SK-N-SH treated with all-trans-retinoic acid at 6 μM for 48 hours (cell line): Measurements from ENCODE around the gene PRMT2.

Source experiments
- ATAC-seq: fragments of 200-7000 bp; cut with Tn5 transposase; 3 replicates; pipeline ENCODE4 v1.9.1; 2020; ENCODE audit warnings: mild to moderate bottlenecking, moderate library complexity
- ARNTL ChIP-seq: fragments of 450-650 bp; formaldehyde crosslinking; IDR thresholded peaks from 2 replicates; pipeline ENCODE4 v1.5.0; 2020; ENCODE audit warnings: low read depth, mild to moderate bottlenecking, moderate library complexity, borderline replicate concordance
- BACH2 ChIP-seq: fragments of 250-450 bp; sonication (Bioruptor Pico); IDR thresholded peaks from 2 replicates; pipeline ENCODE4 v1.9.0; 2021; ENCODE audit warnings: mild to moderate bottlenecking, borderline replicate concordance
- CSDC2 ChIP-seq: fragments of 250-450 bp; sonication (Bioruptor Pico); IDR thresholded peaks from 2 replicates; pipeline ENCODE4 v1.5.0; 2020; ENCODE audit warnings: mild to moderate bottlenecking, moderate library complexity
- ESRRG ChIP-seq: fragments of 250-450 bp; sonication (Bioruptor Pico); IDR thresholded peaks from 2 replicates; pipeline ENCODE4 v1.6.1; 2021; ENCODE audit warnings: mild to moderate bottlenecking
- GLIS3 ChIP-seq: fragments of 250-450 bp; sonication (Bioruptor Pico); IDR thresholded peaks from 2 replicates; pipeline ENCODE4 v1.5.0; 2020; ENCODE audit warnings: mild to moderate bottlenecking, moderate library complexity
- ISL1 ChIP-seq: fragments of 250-450 bp; sonication (Bioruptor Pico); IDR thresholded peaks from 2 replicates; pipeline ENCODE4 v2.1.2; 2022; ENCODE audit warnings: mild to moderate bottlenecking, moderate library complexity
- OSR1 ChIP-seq: fragments of 250-450 bp; sonication (Bioruptor Pico); IDR thresholded peaks from 2 replicates; pipeline ENCODE4 v1.8.0; 2022; ENCODE audit warnings: moderate library complexity, mild to moderate bottlenecking, inconsistent platforms
- PPARA ChIP-seq: fragments of 250-450 bp; sonication (Bioruptor Pico); IDR thresholded peaks from 2 replicates; pipeline ENCODE4 v1.5.0; 2020; ENCODE audit warnings: mild to moderate bottlenecking, borderline replicate concordance
- RARB ChIP-seq: fragments of 250-450 bp; sonication (Bioruptor Pico); IDR thresholded peaks from 2 replicates; pipeline ENCODE4 v1.8.0; 2021; ENCODE audit warnings: mild to moderate bottlenecking, moderate library complexity
- SNAI2 ChIP-seq: fragments of 250-450 bp; sonication (Bioruptor Pico); IDR thresholded peaks from 2 replicates; pipeline ENCODE4 v1.5.0; 2020; ENCODE audit warnings: mild to moderate bottlenecking, moderate library complexity
- TOX ChIP-seq: fragments of 250-450 bp; sonication (Bioruptor Pico); IDR thresholded peaks from 2 replicates; pipeline ENCODE4 v1.8.0; 2021; ENCODE audit warnings: mild to moderate bottlenecking, moderate library complexity, borderline replicate concordance
- ZC3H10 ChIP-seq: fragments of 250-450 bp; sonication (Bioruptor Pico); IDR thresholded peaks from 2 replicates; pipeline ENCODE4 v1.5.1; 2021; ENCODE audit warnings: mild to moderate bottlenecking, moderate library complexity
- ZFP3 ChIP-seq: fragments of 250-450 bp; sonication (Bioruptor Pico); IDR thresholded peaks from 2 replicates; pipeline ENCODE4 v1.5.0; 2020; ENCODE audit warnings: mild to moderate bottlenecking, moderate library complexity
- ZFP30 ChIP-seq: fragments of 450-650 bp; formaldehyde crosslinking; IDR thresholded peaks from 2 replicates; pipeline ENCODE4 v1.5.0; 2022; ENCODE audit warnings: mild to moderate bottlenecking, moderate library complexity
- ZNF565 ChIP-seq: fragments of 450-650 bp; formaldehyde crosslinking; conservative IDR thresholded peaks from 2 replicates; pipeline ENCODE4 v1.5.0; 2020; ENCODE audit warnings: low read depth, mild to moderate bottlenecking, moderate library complexity
- ZNF70 ChIP-seq: fragments of 450-650 bp; formaldehyde crosslinking; IDR thresholded peaks from 2 replicates; pipeline ENCODE4 v1.5.0; 2020; ENCODE audit warnings: mild to moderate bottlenecking, moderate library complexity
- ZNF8 ChIP-seq: fragments of 450-650 bp; formaldehyde crosslinking; IDR thresholded peaks from 2 replicates; pipeline ENCODE4 v1.5.0; 2020; ENCODE audit warnings: mild to moderate bottlenecking, moderate library complexity
- TF ChIP-seq, protein P1 (sequence below): fragments of 250-450 bp; sonication (Bioruptor Pico); IDR thresholded peaks from 2 replicates; pipeline ENCODE4 v1.8.0; 2020; ENCODE audit warnings: mild to moderate bottlenecking, moderate library complexity, borderline replicate concordance
- TF ChIP-seq, protein P2 (sequence below): fragments of 250-450 bp; sonication (Bioruptor Pico); IDR thresholded peaks from 2 replicates; pipeline ENCODE4 v1.5.1; 2020; ENCODE audit warnings: low read depth, mild to moderate bottlenecking, moderate library complexity
- TF ChIP-seq, protein P3 (sequence below): fragments of 250-450 bp; sonication (Bioruptor Pico); IDR thresholded peaks from 2 replicates; pipeline ENCODE4 v1.5.1; 2021; ENCODE audit warnings: mild to moderate bottlenecking, moderate library complexity
- TF ChIP-seq, protein P4 (sequence below): fragments of 250-450 bp; sonication (Bioruptor Pico); IDR thresholded peaks from 2 replicates; pipeline ENCODE4 v1.5.0; 2020; ENCODE audit warnings: mild to moderate bottlenecking, moderate library complexity
- TF ChIP-seq, protein P5 (sequence below): fragments of 250-450 bp; sonication (Bioruptor Pico); IDR thresholded peaks from 2 replicates; pipeline ENCODE4 v1.8.0; 2021; ENCODE audit warnings: low read depth, mild to moderate bottlenecking, moderate library complexity, borderline replicate concordance

PRMT2 gene

DNA sequence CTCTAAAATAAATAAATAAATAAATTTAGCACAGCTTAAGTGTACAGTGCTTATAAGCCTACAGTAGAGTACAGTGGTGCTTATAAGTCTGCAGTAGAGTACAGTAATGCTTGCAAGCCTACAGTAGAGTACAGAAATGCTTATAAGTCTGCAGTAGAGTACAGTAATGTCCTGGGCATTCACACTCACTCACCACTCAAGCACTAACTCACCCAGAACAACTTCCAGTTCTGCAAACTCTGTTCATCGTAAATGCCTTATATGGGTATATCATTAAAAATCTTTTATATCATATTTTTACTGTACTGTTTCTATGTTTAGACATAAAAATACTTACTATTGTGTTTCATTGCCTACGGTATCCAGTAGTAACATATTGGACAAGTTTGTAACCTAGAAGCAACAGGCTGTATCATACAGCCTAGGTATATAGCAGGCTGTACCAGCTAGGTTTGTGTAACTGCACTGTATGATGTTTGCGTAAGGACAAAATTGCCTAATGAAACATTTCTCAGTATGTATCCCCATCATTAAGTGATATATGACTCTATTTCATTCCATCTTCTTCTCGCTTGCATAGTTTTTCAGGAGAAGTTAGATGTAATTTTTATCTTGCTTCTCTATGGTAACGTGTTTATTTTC is 16.6 kb upstream of the PRMT2 start (continued):
- TF ChIP-seq ARNTL (CRISPR knock-in tag): no peak
- TF ChIP-seq ISL1: no peak
- TF ChIP-seq SNAI2 (CRISPR knock-in tag): no peak
- no peak for TF ChIP-seq OSR1 (CRISPR knock-in tag)
- TF ChIP-seq RARB: no peak
- TF ChIP-seq ZNF8 (CRISPR knock-in tag): no peak
- TF ChIP-seq, protein P1, sequence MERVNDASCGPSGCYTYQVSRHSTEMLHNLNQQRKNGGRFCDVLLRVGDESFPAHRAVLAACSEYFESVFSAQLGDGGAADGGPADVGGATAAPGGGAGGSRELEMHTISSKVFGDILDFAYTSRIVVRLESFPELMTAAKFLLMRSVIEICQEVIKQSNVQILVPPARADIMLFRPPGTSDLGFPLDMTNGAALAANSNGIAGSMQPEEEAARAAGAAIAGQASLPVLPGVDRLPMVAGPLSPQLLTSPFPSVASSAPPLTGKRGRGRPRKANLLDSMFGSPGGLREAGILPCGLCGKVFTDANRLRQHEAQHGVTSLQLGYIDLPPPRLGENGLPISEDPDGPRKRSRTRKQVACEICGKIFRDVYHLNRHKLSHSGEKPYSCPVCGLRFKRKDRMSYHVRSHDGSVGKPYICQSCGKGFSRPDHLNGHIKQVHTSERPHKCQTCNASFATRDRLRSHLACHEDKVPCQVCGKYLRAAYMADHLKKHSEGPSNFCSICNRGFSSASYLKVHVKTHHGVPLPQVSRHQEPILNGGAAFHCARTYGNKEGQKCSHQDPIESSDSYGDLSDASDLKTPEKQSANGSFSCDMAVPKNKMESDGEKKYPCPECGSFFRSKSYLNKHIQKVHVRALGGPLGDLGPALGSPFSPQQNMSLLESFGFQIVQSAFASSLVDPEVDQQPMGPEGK (CRISPR knock-in tag): no peak
- TF ChIP-seq ZFP30 (CRISPR knock-in tag): no peak
- no peak for TF ChIP-seq TOX (CRISPR knock-in tag)

DNA sequence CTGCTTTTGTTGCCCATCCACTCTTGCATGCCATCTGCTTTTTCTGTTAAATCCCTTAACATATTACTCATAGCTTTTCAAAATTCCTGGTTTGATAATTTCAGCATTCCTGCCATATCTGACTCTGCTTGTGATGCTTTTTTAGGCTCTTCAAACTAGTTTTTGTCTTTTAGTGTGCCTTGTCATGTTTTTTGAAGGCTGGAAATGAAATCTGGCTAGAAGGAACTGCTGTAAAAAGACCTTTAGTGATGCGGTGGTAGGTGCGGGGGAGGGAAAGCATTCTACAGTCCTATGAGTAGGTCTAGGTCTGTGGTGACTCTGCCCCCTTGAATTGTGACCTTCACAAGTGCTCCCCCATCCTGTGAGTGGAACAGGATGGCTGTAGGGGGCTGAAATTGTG is 15.6 kb upstream of the PRMT2 start:
- no peak for TF ChIP-seq RARB
- TF ChIP-seq PPARA (CRISPR knock-in tag): no peak
- TF ChIP-seq GLIS3: no peak
- TF ChIP-seq ZNF8 (CRISPR knock-in tag): no peak
- TF ChIP-seq BACH2: no peak
- TF ChIP-seq ZFP30 (CRISPR knock-in tag): no peak
- TF ChIP-seq, protein P2, sequence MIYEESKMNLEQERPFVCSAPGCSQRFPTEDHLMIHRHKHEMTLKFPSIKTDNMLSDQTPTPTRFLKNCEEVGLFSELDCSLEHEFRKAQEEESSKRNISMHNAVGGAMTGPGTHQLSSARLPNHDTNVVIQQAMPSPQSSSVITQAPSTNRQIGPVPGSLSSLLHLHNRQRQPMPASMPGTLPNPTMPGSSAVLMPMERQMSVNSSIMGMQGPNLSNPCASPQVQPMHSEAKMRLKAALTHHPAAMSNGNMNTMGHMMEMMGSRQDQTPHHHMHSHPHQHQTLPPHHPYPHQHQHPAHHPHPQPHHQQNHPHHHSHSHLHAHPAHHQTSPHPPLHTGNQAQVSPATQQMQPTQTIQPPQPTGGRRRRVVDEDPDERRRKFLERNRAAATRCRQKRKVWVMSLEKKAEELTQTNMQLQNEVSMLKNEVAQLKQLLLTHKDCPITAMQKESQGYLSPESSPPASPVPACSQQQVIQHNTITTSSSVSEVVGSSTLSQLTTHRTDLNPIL (CRISPR knock-in tag): no peak
- TF ChIP-seq ESRRG (CRISPR knock-in tag): no peak
- TF ChIP-seq OSR1 (CRISPR knock-in tag): no peak
- TF ChIP-seq CSDC2 (CRISPR knock-in tag): no peak
- TF ChIP-seq ZFP3 (CRISPR knock-in tag): no peak
- TF ChIP-seq, protein P3, sequence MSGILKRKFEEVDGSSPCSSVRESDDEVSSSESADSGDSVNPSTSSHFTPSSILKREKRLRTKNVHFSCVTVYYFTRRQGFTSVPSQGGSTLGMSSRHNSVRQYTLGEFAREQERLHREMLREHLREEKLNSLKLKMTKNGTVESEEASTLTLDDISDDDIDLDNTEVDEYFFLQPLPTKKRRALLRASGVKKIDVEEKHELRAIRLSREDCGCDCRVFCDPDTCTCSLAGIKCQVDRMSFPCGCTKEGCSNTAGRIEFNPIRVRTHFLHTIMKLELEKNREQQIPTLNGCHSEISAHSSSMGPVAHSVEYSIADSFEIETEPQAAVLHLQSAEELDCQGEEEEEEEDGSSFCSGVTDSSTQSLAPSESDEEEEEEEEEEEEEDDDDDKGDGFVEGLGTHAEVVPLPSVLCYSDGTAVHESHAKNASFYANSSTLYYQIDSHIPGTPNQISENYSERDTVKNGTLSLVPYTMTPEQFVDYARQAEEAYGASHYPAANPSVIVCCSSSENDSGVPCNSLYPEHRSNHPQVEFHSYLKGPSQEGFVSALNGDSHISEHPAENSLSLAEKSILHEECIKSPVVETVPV (CRISPR knock-in tag): no peak
- no peak for TF ChIP-seq SNAI2 (CRISPR knock-in tag)
- no peak for TF ChIP-seq ZC3H10
- TF ChIP-seq, all 23 proteins: peak for 0
- no peak for ATAC-seq

DNA sequence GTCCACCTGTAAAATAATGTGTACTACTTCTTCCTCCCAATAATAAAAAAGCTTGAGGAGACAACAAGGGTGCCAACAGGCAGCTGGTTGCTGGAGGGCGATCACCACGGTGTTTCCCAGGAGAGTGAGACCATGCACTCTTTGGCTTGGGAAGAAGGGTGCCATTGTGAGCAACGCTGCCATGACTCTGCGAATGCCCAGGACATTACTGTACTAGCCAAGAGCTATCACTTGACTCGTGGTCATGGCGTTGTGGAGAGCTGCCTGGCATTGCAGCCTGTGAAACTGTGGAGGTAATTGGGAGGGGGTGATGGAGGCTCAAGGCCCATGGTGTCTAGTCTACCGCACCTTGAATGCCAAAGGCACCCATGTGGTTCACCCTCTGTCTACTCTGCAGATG is 14.6 kb upstream of the PRMT2 start:
- ATAC-seq: no peak
- TF ChIP-seq, protein P1 (CRISPR knock-in tag): no peak
- TF ChIP-seq ZFP30 (CRISPR knock-in tag): no peak
- TF ChIP-seq ISL1: no peak
- no peak for TF ChIP-seq ZNF565 (CRISPR knock-in tag)

DNA sequence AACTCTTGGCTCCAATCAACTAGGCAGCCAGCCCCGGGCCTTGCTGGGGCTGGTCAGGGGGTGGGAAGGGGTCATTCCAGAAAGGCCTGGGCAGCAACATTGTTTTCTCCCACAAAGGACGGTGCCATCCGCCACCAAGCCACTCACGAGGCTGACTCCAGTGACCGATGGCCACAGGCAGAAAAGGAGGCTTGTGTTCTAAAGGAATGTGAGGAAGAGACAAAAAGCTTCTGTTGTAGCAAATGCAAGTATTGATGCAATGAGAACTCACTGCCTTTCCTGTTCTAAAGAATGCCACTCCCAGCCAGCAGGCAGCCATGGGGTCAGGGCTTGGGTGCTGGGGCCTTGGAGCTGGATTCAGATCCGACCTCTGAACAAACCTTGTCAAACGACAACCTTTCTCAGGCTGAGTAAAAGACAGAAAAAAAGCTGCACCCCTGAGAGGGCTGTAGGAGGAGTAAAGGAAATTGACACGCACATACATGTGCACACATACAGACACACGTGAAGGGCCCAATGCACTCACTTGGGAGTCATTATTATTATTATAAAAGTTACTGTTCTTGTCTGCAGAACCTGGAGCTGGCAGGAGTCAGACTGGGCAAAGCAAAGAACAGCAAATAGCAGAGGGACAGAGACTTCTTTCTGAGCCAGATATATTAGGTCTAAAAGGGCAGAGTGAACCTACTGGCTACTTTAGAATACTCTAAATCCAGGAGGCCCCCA is 13.9 kb upstream of the PRMT2 start:
- ATAC-seq: no peak
- TF ChIP-seq, protein P4, sequence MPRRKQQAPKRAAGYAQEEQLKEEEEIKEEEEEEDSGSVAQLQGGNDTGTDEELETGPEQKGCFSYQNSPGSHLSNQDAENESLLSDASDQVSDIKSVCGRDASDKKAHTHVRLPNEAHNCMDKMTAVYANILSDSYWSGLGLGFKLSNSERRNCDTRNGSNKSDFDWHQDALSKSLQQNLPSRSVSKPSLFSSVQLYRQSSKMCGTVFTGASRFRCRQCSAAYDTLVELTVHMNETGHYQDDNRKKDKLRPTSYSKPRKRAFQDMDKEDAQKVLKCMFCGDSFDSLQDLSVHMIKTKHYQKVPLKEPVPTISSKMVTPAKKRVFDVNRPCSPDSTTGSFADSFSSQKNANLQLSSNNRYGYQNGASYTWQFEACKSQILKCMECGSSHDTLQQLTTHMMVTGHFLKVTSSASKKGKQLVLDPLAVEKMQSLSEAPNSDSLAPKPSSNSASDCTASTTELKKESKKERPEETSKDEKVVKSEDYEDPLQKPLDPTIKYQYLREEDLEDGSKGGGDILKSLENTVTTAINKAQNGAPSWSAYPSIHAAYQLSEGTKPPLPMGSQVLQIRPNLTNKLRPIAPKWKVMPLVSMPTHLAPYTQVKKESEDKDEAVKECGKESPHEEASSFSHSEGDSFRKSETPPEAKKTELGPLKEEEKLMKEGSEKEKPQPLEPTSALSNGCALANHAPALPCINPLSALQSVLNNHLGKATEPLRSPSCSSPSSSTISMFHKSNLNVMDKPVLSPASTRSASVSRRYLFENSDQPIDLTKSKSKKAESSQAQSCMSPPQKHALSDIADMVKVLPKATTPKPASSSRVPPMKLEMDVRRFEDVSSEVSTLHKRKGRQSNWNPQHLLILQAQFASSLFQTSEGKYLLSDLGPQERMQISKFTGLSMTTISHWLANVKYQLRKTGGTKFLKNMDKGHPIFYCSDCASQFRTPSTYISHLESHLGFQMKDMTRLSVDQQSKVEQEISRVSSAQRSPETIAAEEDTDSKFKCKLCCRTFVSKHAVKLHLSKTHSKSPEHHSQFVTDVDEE: no peak
- TF ChIP-seq ZNF70 (CRISPR knock-in tag): no peak
- TF ChIP-seq SNAI2 (CRISPR knock-in tag): no peak
- TF ChIP-seq, protein P5, sequence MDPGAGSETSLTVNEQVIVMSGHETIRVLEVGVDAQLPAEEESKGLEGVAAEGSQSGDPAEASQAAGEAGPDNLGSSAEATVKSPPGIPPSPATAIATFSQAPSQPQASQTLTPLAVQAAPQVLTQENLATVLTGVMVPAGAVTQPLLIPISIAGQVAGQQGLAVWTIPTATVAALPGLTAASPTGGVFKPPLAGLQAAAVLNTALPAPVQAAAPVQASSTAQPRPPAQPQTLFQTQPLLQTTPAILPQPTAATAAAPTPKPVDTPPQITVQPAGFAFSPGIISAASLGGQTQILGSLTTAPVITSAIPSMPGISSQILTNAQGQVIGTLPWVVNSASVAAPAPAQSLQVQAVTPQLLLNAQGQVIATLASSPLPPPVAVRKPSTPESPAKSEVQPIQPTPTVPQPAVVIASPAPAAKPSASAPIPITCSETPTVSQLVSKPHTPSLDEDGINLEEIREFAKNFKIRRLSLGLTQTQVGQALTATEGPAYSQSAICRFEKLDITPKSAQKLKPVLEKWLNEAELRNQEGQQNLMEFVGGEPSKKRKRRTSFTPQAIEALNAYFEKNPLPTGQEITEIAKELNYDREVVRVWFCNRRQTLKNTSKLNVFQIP (CRISPR knock-in tag): no peak
- no peak for TF ChIP-seq RARB
- TF ChIP-seq ESRRG (CRISPR knock-in tag): no peak
- TF ChIP-seq CSDC2 (CRISPR knock-in tag): no peak
- TF ChIP-seq ZNF8 (CRISPR knock-in tag): no peak
- no peak for TF ChIP-seq ZC3H10
- no peak for TF ChIP-seq GLIS3
- TF ChIP-seq OSR1 (CRISPR knock-in tag): no peak
- TF ChIP-seq ISL1: no peak
- TF ChIP-seq, protein P1 (CRISPR knock-in tag): no peak
